B cell (primary cell): ENCODE data around the gene DHRS7B. TPM values are rescaled to one million over a fixed set of nuclear protein-coding genes. Genes with fewer than 3 reads are reported as not detected.

ENCODE experiments used
- ATAC-seq: fragments of 200-7000 bp; cut with Tn5 transposase; one replicate; pipeline ENCODE4 v1.10.0; 2021; ENCODE audit warnings: low read depth, mild to moderate bottlenecking, moderate number of reproducible peaks, moderate library complexity
- CTCF ChIA-PET: fragments of 350-600 bp; sonication (Branson Sonifier 250); formaldehyde crosslinking; loops from one replicate; lab custom pipeline; 2021; ENCODE audit warnings: antibody characterized with exemption, inconsistent platforms; lab: Charles Lee
- POLR2A ChIA-PET: fragments of 350-600 bp; sonication (Branson Sonifier 250); formaldehyde crosslinking; loops from one replicate; lab custom pipeline; 2021; ENCODE audit warnings: antibody characterized with exemption; lab: Charles Lee
- DNase-seq: peaks from one replicate; pipeline ENCODE4 v3.0.0; 2013
- H2AFZ ChIP-seq: 2 replicates; pipeline ENCODE4 v1.6.1; 2012; ENCODE audit warnings: mild to moderate bottlenecking, low read depth, low read length; ENCODE audit not compliant: insufficient read depth, poor library complexity, severe bottlenecking
- H3K27ac ChIP-seq, 2 donors: 1 replicate in 1 of 2; 2 replicates in 1 of 2; pipeline ENCODE4 v1.5.1; 2012 to 2013; ENCODE audit warnings: low read length in 2 of 2, mild to moderate bottlenecking in 2 of 2, moderate library complexity in 1 of 2
- H3K27me3 ChIP-seq, 4 experiments: fragments of 200-600 bp in 1 of 4; sonication (generic) in 1 of 4; replicated peaks in 1 of 4; 1 replicate in 2 of 4; 2 replicates in 2 of 4; pipeline versions ENCODE4 v1.6.1 to v1.7.0; 2013 to 2016; ENCODE audit warnings: low read length in 3 of 4, mild to moderate bottlenecking in 2 of 4, mixed read lengths in 1 of 4, moderate library complexity in 1 of 4; ENCODE audit not compliant: insufficient read depth in 4 of 4, control insufficient read depth in 3 of 4; ENCODE audit errors: control extremely low read depth in 1 of 4
- H3K36me3 ChIP-seq, 2 experiments: replicated peaks in 1 of 2; 1 replicate in 1 of 2; 2 replicates in 1 of 2; pipeline versions ENCODE4 v1.6.1 to v1.7.1; 2013; ENCODE audit warnings: low read length in 1 of 2; ENCODE audit not compliant: insufficient read depth in 2 of 2, control insufficient read depth in 1 of 2; ENCODE audit errors: control extremely low read depth in 1 of 2, extremely low read depth in 1 of 2
- H3K4me1 ChIP-seq, 2 donors: fragments of 200-600 bp in 1 of 2; sonication (generic) in 1 of 2; 1 replicate in 1 of 2; 2 replicates in 1 of 2; pipeline versions ENCODE4 v1.5.1 to v1.6.1; 2013 to 2017; ENCODE audit warnings: low read length in 2 of 2; ENCODE audit not compliant: control insufficient read depth in 2 of 2, insufficient read depth in 2 of 2
- H3K4me2 ChIP-seq: replicated peaks from 2 replicates; pipeline ENCODE3; 2012; ENCODE audit warnings: mild to moderate bottlenecking, low read depth, low read length; ENCODE audit not compliant: poor library complexity, severe bottlenecking
- H3K4me3 ChIP-seq, 5 experiments: fragments of 200-600 bp in 1 of 5; sonication (generic) in 1 of 5; 1 replicate in 3 of 5; 2 replicates in 2 of 5; pipeline versions ENCODE4 v1.5.1 to v1.7.0; 2011 to 2016; ENCODE audit warnings: low read length in 4 of 5, mild to moderate bottlenecking in 4 of 5, low read depth in 2 of 5, control low read depth in 1 of 5, moderate library complexity in 1 of 5; ENCODE audit not compliant: insufficient read depth in 1 of 5; ENCODE audit errors: control extremely low read depth in 1 of 5, extremely low read depth in 1 of 5
- H3K79me2 ChIP-seq: fragments of 200-600 bp; sonication (generic); one replicate; pipeline ENCODE4 v1.6.0; 2016; ENCODE audit warnings: low read length; ENCODE audit not compliant: control insufficient read depth, insufficient read depth
- H3K9ac ChIP-seq: fragments of 200-600 bp; sonication (generic); 2 replicates; pipeline ENCODE4 v1.6.1; 2017; ENCODE audit warnings: mild to moderate bottlenecking, low read length, moderate library complexity
- H3K9me3 ChIP-seq, 3 donors: one replicate each; pipeline versions ENCODE4 v1.6.1 to v1.7.1; 2013; ENCODE audit warnings: low read length in 2 of 3; ENCODE audit not compliant: control insufficient read depth in 2 of 3, insufficient read depth in 1 of 3; ENCODE audit errors: control extremely low read depth in 1 of 3
- H4K20me1 ChIP-seq: 2 replicates; pipeline ENCODE4 v1.6.0; 2012; ENCODE audit warnings: mild to moderate bottlenecking, low read length; ENCODE audit not compliant: insufficient read depth, control insufficient read depth, poor library complexity, severe bottlenecking
- H3K27ac Mint-ChIP-seq: one replicate; pipeline ENCODE4 v1.8.0; 2021; ENCODE audit warnings: mixed read lengths
- H3K27me3 Mint-ChIP-seq: one replicate; pipeline ENCODE4 v1.8.0; 2021; ENCODE audit warnings: mixed read lengths
- H3K4me1 Mint-ChIP-seq: one replicate; pipeline ENCODE4 v1.8.0; 2021; ENCODE audit warnings: mixed read lengths
- H3K4me3 Mint-ChIP-seq: one replicate; pipeline ENCODE4 v1.8.0; 2021; ENCODE audit warnings: mixed read lengths
- H3K9me3 Mint-ChIP-seq: one replicate; pipeline ENCODE4 v1.8.0; 2022; ENCODE audit warnings: mixed read lengths; ENCODE audit not compliant: insufficient read depth
- CTCF ChIP-seq: fragments of 200-600 bp; IDR thresholded peaks from one replicate; pipeline ENCODE4 v1.8.0; 2022; ENCODE audit warnings: antibody characterized with exemption, mild to moderate bottlenecking
- EZH2 ChIP-seq: IDR thresholded peaks from 2 replicates; pipeline ENCODE4 v1.6.1; 2012; ENCODE audit warnings: borderline replicate concordance, low read depth, mild to moderate bottlenecking, moderate library complexity, low read length; ENCODE audit not compliant: insufficient read depth, poor library complexity, severe bottlenecking
- WGBS: methylation state at CpG from one replicate; pipeline ENCODE4 v1.1.5; 2013; ENCODE audit warnings: missing lambda C conversion rate; ENCODE audit not compliant: insufficient coverage; 5-methylcytosine and 5-hydroxymethylcytosine counted together
- intact Hi-C: fragments of 100-400 bp; cut with micrococcal nuclease; formaldehyde crosslinking; loops from one replicate; pipeline ENCODE4 v1.10.0; 2022
- polyA plus RNA-seq: library from polyadenylated mRNA; depleted of rRNA; stranded (reverse); fragments of >200 nt; gene quantifications from 2 replicates; pipeline ENCODE4 v1.2.3, GENCODE V29; 2012
- total RNA-seq, 2 donors: library from RNA; stranded (reverse); fragments of 120-200 nt in 1 of 2; gene quantifications; 1 replicate in 1 of 2; 2 replicates in 1 of 2; pipeline versions ENCODE4 v1.2.3 to v1.2.4, GENCODE V29; 2013 to 2022

Gene DHRS7B
- total and polyA plus RNA-seq, 2 donors (not counting 1 experiment from before 2014, with no cell fraction given): 8.2 to 13.4 TPM

DNA sequence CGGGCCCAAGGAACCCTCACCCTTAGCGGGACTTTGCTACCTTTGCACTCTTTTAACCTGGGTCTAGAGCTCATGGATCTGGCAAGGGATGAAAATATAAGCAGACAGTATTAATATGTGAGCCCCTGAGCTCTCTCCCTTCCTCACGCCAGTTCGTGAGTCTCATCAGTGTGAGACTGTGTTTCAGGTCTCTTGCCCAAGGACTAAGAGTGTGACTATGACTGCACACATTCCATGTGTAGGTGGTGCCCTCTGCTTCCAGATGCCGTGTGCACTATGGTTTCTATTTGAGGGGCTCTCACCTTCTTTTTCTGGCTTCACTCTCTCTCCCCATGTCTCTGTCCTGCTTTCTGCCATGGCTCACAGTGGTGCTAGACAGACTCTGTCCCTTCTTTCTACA is 40.5 kb downstream of the DHRS7B start:
- Histone ChIP-seq H3K4me1 (peaks cover 7 to 9% of the 10 kb centered on the region in 2 donors), H3K79me2 (peaks cover 9% of the 10 kb centered on the region), H3K27me3 (no peaks in the 10 kb centered on the region), H3K9ac (no peak overlapping the region), H3K4me3 (no peak overlapping the region), H3K4me2 (no peak overlapping the region), H3K36me3 (peaks cover 0 to 2% of the 10 kb centered on the region in 2 experiments), H3K9me3 (no peaks in the 10 kb centered on the region), H2AFZ (no peak overlapping the region), H3K27ac (no peak overlapping the region), H4K20me1 (peaks cover 9% of the 10 kb centered on the region)
- DNase-seq: no peak
- Mint-ChIP-seq H3K9me3 (no peaks in the 10 kb centered on the region), H3K4me3 (no peak overlapping the region), H3K4me1 (peaks cover 23% of the 10 kb centered on the region), H3K27ac (no peak overlapping the region), H3K27me3 (no peaks in the 10 kb centered on the region)
- intact Hi-C loops: no loop called here
- no peak for ATAC-seq
- WGBS: 91% methylated on average over 4 of the region's 5 CpGs
- TF ChIP-seq CTCF (no peak), EZH2 (no peak)
- ChIA-PET CTCF (no interaction called here), POLR2A (no interaction called here)

- no peak for DNase-seq
- TF ChIP-seq CTCF: no peak
- TF ChIP-seq EZH2: no peak
- ChIA-PET CTCF (no interaction called here), POLR2A (no interaction called here)
- no peak overlapping the region for H2AFZ ChIP-seq
- intact Hi-C loops: no loop called here
- Mint-ChIP-seq H3K4me1 (peaks cover 21% of the 10 kb centered on the region), H3K27ac (no peak overlapping the region), H3K4me3 (no peak overlapping the region), H3K9me3 (no peaks in the 10 kb centered on the region), H3K27me3 (no peaks in the 10 kb centered on the region)
- no peak overlapping the region for H3K4me2 ChIP-seq
- H3K4me1 ChIP-seq: peaks cover 7 to 9% of the 10 kb centered on the region in 2 donors
- peaks cover 9% of the 10 kb centered on the region for H3K79me2 ChIP-seq
- H3K36me3 ChIP-seq: peaks cover 0 to 11% of the 10 kb centered on the region in 2 experiments
- no peak overlapping the region for H3K4me3 ChIP-seq
- no peaks in the 10 kb centered on the region for H3K9me3 ChIP-seq
- ATAC-seq: no peak
- no peak overlapping the region for H3K27ac ChIP-seq
- no peaks in the 10 kb centered on the region for H3K27me3 ChIP-seq
- WGBS: 98% methylated on average over 12 of the region's 12 CpGs
- H3K9ac ChIP-seq: no peak overlapping the region
- peaks cover 9% of the 10 kb centered on the region for H4K20me1 ChIP-seq
These were observed 41.7 kb downstream of the DHRS7B start for GRCh38 chr17:21168555-21168865.
